ENCODE data around the gene SPATS2. TPM values are rescaled to one million over a fixed set of nuclear protein-coding genes. Genes with fewer than 3 reads are reported as not detected.

Gene SPATS2
- total RNA-seq, 2 donors from 2014 or later: 11.5 to 31.4 TPM

DNA sequence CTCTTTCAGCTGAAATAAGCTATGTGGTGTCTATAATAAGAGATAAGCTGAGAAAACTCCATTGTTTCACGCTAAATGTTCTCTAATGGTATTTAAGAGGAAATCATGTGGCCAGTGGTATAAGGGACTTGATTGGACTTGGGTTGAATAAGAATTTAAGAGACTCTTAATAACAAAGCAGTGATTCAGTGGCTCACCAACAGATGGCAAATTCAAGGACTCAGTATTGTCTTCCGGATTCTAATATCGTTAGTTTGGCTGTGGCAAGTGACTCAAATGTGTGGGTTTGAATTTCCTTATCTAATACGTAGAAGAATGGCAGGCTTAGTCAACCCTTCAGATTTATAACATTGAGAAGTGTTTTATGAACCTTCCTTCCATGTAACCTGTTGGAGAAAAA lies 122.5 kb downstream of the SPATS2 start:
- TF ChIP-seq, protein P1, sequence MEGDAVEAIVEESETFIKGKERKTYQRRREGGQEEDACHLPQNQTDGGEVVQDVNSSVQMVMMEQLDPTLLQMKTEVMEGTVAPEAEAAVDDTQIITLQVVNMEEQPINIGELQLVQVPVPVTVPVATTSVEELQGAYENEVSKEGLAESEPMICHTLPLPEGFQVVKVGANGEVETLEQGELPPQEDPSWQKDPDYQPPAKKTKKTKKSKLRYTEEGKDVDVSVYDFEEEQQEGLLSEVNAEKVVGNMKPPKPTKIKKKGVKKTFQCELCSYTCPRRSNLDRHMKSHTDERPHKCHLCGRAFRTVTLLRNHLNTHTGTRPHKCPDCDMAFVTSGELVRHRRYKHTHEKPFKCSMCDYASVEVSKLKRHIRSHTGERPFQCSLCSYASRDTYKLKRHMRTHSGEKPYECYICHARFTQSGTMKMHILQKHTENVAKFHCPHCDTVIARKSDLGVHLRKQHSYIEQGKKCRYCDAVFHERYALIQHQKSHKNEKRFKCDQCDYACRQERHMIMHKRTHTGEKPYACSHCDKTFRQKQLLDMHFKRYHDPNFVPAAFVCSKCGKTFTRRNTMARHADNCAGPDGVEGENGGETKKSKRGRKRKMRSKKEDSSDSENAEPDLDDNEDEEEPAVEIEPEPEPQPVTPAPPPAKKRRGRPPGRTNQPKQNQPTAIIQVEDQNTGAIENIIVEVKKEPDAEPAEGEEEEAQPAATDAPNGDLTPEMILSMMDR (IDR thresholded peaks at IDR 0.05): no peak
- H3K4me3 ChIP-seq: no peak overlapping the region

DNA sequence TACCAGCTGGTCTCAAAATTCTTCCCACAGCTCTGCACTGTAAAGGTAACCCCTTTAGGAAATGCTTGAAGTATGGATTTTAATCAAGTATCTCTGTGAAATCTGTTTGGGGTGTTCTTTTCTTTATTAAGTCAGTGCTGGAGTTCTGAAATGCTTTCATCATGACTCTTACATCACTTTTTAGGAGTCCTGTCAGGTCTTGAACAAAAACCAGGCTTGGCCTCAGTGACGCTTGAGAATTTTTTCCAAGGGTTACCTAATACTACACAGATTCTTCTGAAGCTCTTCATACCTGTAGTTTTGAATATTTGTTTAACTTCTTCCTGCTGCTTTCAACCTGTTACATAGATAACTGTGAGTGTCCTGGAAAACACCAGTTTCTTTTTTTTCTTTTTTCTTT lies 124.6 kb downstream of the SPATS2 start:
- Histone ChIP-seq H3K9me3 (no peaks in the 10 kb centered on the region), H3K27ac (no peak overlapping the region)
- TF ChIP-seq, protein P1 (IDR thresholded peaks at IDR 0.05): no peak

More for the DNA sequence above, 122.5 kb downstream of the SPATS2 start:
- ATAC-seq (ENCODE audit: insufficient number of reproducible peaks, low FRiP score, low read depth) (no peak), DNase-seq (ENCODE audit: low spot score) (no peak)
- Histone ChIP-seq H3K4me1 (ENCODE audit: control insufficient read depth in 1 of 2, low read depth in 2 of 2) (no peaks in the 10 kb centered on the region), H3K27ac (no peak overlapping the region), H3K27me3 (replicated peaks; ENCODE audit: insufficient read depth) (no peaks in the 10 kb centered on the region), H3K36me3 (no peaks in the 10 kb centered on the region), H3K9me3 (no peaks in the 10 kb centered on the region)

DNA sequence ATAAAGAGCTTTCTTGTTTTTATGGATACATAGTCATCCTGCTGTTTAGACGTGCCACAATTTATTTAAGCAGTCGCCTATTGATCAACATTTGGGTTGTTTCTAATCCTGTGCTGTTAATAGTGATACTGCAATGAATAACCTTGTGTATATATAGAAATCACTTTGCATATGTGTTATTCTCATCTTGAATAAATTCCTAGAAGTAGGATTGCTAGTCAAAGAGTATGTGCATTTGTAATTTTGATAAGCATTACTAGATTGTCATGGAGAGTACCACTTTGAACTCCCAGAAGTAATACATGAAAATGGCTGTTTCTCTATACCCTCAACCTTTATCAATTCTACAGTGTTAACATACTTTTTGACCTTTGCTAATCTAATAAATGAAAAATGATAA lies 126.6 kb downstream of the SPATS2 start:
- Histone ChIP-seq H3K36me3 (no peaks in the 10 kb centered on the region), H3K4me1 (ENCODE audit: control insufficient read depth in 1 of 2, low read depth in 2 of 2) (no peaks in the 10 kb centered on the region), H3K4me3 (no peak overlapping the region), H3K27ac (no peak overlapping the region), H3K27me3 (replicated peaks; ENCODE audit: insufficient read depth) (no peaks in the 10 kb centered on the region), H3K9me3 (no peaks in the 10 kb centered on the region)
- DNase-seq (ENCODE audit: low spot score): no peak
- TF ChIP-seq, protein P1 (IDR thresholded peaks at IDR 0.05): no peak
- no peak for ATAC-seq (ENCODE audit: insufficient number of reproducible peaks, low FRiP score, low read depth)

More for the DNA sequence above, 124.6 kb downstream of the SPATS2 start:
- Histone ChIP-seq H3K4me3 (no peak overlapping the region), H3K27me3 (replicated peaks; ENCODE audit: insufficient read depth) (no peaks in the 10 kb centered on the region), H3K36me3 (no peaks in the 10 kb centered on the region), H3K4me1 (ENCODE audit: control insufficient read depth in 1 of 2, low read depth in 2 of 2) (no peaks in the 10 kb centered on the region)
- no peak for DNase-seq (ENCODE audit: low spot score)
- ATAC-seq (ENCODE audit: insufficient number of reproducible peaks, low FRiP score, low read depth): no peak

DNA sequence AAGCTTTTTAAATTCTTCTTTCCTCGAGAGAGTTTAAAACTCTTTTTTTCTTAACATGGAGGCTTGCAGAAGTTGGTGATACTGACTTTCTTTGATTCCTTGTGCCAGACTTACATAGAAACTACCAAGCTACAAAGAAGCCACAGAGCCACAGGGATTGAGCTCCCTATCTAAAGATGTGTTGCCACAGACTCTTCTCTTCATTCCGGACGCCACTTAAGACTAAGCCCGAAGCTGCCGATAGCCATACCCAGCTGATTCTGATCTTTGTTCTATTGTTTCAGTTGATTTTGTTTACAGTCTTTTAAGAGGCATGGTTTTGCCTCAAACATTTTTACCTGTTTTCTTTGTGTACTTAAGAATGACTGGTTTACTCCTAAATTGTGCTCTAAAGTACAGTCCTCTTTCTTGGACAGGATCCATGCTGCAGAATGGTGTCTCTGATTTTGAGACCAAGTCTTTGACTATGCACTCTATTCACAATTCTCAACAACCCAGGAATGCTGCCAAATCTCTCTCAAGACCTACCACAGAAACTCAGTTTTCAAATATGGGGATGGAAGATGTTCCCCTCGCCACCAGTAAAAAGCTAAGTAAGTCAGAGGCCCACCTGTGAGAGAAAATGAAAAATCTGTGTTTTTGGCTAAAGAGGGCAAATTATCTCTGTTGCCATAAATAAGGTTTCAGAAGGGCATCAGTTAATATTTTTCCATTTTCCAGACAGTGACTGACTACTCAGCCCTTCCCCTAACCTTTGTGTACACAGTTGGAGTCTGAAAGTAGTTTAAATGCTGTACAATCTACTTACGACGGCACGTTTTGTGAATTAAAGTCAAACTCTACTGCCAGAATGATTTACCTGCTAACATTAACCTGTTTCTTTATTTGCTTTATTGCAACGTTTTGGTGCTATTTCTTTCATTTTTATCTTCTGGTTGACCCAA lies 129.4 kb downstream of the SPATS2 start:
- DNase-seq (ENCODE audit: low spot score) (no peak), ATAC-seq (ENCODE audit: insufficient number of reproducible peaks, low FRiP score, low read depth) (no peak)
- Histone ChIP-seq H3K27ac (no peak overlapping the region), H3K36me3 (no peaks in the 10 kb centered on the region), H3K27me3 (replicated peaks; ENCODE audit: insufficient read depth) (no peaks in the 10 kb centered on the region), H3K4me1 (ENCODE audit: control insufficient read depth in 1 of 2, low read depth in 2 of 2) (no peaks in the 10 kb centered on the region), H3K9me3 (no peaks in the 10 kb centered on the region), H3K4me3 (no peak overlapping the region)
- TF ChIP-seq, protein P1 (IDR thresholded peaks at IDR 0.05): no peak

DNA sequence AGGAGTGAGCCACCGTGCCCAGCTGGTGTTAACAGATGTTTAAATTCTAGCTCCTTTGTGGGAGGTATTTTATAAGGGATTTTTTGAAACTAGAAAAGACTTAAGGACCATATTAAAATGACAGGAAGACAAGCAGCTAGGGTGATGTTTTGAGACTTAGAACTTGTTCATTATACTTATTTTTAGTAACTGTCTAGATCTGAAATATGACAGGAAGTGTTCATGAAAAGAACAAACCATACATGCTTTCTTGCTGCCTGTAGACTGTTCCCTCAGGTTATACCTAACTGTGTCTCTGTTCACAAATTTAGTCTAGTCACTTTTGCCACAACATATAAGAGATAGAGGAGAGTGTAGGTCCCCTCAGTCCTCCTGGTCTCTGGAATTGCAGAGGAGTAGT lies 134.6 kb downstream of the SPATS2 start:
- no peaks in the 10 kb centered on the region for H3K4me1 ChIP-seq (ENCODE audit: control insufficient read depth in 1 of 2, low read depth in 2 of 2)
- no peak overlapping the region for H3K27ac ChIP-seq
- DNase-seq (ENCODE audit: low spot score) (no peak), ATAC-seq (ENCODE audit: insufficient number of reproducible peaks, low FRiP score, low read depth) (no peak)
- no peaks in the 10 kb centered on the region for H3K36me3 ChIP-seq
- TF ChIP-seq, protein P1 (IDR thresholded peaks at IDR 0.05): no peak
- H3K9me3 ChIP-seq: no peaks in the 10 kb centered on the region
- H3K27me3 ChIP-seq (replicated peaks; ENCODE audit: insufficient read depth): no peaks in the 10 kb centered on the region
- H3K4me3 ChIP-seq: no peak overlapping the region
